Brain microvascular endothelial cell (primary cell): Measurements from ENCODE around the gene HLA-DRB1.
A peak's percentile ranks its signal among the peaks of the same experiment; 100 is the strongest.

Experiments used
- DNase-seq: peaks from one replicate; pipeline ENCODE4 v3.0.0-alpha.2; 2020
- H3K27ac ChIP-seq: fragments of 250-450 bp; sonication (Bioruptor Pico); 2 replicates; pipeline ENCODE4 v1.5.1; 2020; ENCODE audit warnings: mild to moderate bottlenecking, moderate library complexity
- H3K27me3 ChIP-seq: fragments of 250-450 bp; sonication (Bioruptor Pico); replicated peaks from 2 replicates; pipeline ENCODE4 v1.5.1; 2020; ENCODE audit warnings: mild to moderate bottlenecking
- H3K36me3 ChIP-seq: fragments of 250-450 bp; sonication (Bioruptor Pico); replicated peaks from 2 replicates; pipeline ENCODE4 v1.5.1; 2020; ENCODE audit warnings: mild to moderate bottlenecking
- H3K4me3 ChIP-seq: 2 replicates; pipeline ENCODE4 v1.5.1; 2011; ENCODE audit warnings: low read depth, mild to moderate bottlenecking, control low read depth, low read length, moderate library complexity
- in situ Hi-C: cut with HindIII; loops from 2 replicates; pipeline ENCODE4 v1.10.0; 2017; ENCODE audit warnings: low sequenced_read_pairs, low pct_ligation_motif_present
- TF ChIP-seq, protein P1 (sequence below): IDR thresholded peaks from 2 replicates; pipeline ENCODE4 v1.5.1; 2011; ENCODE audit warnings: low read depth, mild to moderate bottlenecking, moderate library complexity, low read length, control low read depth, inconsistent platforms; ENCODE audit errors: missing control alignments

The HLA-DRB1 gene

DNA sequence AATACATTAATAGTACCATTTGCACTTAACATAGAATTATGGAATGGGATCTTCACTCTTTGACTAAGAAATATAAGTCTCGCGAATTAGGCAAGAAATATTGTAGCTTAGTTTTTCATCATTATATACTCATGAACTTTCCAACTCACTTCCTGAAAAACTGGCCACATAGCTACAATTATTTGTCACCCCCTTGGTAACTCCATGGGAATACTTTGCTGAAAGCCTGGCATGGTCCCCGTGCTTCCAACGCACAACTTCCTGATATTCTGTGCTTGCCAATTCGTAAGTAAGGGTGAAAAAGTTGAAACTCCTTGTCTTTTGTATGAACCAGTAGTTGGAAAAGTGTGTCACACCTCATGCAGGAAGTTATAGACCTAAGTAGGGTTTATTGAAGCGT, 23.8 kb upstream of the HLA-DRB1 start:
- in situ Hi-C loops: no loop called here
- TF ChIP-seq, protein P1, sequence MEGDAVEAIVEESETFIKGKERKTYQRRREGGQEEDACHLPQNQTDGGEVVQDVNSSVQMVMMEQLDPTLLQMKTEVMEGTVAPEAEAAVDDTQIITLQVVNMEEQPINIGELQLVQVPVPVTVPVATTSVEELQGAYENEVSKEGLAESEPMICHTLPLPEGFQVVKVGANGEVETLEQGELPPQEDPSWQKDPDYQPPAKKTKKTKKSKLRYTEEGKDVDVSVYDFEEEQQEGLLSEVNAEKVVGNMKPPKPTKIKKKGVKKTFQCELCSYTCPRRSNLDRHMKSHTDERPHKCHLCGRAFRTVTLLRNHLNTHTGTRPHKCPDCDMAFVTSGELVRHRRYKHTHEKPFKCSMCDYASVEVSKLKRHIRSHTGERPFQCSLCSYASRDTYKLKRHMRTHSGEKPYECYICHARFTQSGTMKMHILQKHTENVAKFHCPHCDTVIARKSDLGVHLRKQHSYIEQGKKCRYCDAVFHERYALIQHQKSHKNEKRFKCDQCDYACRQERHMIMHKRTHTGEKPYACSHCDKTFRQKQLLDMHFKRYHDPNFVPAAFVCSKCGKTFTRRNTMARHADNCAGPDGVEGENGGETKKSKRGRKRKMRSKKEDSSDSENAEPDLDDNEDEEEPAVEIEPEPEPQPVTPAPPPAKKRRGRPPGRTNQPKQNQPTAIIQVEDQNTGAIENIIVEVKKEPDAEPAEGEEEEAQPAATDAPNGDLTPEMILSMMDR: no peak
- Histone ChIP-seq H3K27me3 (no peaks in the 10 kb centered on the region), H3K36me3 (no peaks in the 10 kb centered on the region), H3K4me3 (no peak overlapping the region), H3K27ac (no peak overlapping the region)
- no peak for DNase-seq

DNA sequence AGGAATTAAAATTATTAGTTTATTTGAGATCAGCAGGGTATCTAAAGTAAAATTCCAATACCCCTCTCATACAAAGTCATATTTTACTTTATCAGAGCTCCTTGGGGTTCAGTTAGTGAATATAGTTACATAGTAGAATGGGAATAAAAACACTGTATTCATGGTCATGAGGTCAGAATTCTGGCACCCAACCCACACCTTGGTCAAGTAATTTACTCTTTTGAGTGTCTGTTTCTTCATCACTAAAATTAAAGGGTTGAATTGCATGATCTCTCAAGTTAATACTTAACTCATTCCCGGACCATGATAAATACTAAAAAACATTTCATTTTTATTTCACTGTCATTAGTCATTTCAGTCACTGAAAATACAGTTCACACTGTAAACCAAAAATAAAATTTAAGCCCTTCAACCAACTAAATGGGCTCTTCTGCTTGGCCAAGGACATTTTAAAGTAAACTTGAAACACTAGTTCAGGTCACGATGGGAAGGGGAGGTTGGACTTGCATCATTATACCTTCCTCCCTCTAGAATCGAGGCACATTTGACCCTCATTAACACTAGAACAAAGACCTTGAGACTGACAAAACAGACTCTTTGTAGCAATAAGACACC, 21.1 kb upstream of the HLA-DRB1 start:
- no peak for DNase-seq
- TF ChIP-seq, protein P1: no peak
- Histone ChIP-seq H3K4me3 (no peak overlapping the region), H3K27me3 (no peaks in the 10 kb centered on the region), H3K27ac (no peak overlapping the region), H3K36me3 (no peaks in the 10 kb centered on the region)
- in situ Hi-C loops: no loop called here

DNA sequence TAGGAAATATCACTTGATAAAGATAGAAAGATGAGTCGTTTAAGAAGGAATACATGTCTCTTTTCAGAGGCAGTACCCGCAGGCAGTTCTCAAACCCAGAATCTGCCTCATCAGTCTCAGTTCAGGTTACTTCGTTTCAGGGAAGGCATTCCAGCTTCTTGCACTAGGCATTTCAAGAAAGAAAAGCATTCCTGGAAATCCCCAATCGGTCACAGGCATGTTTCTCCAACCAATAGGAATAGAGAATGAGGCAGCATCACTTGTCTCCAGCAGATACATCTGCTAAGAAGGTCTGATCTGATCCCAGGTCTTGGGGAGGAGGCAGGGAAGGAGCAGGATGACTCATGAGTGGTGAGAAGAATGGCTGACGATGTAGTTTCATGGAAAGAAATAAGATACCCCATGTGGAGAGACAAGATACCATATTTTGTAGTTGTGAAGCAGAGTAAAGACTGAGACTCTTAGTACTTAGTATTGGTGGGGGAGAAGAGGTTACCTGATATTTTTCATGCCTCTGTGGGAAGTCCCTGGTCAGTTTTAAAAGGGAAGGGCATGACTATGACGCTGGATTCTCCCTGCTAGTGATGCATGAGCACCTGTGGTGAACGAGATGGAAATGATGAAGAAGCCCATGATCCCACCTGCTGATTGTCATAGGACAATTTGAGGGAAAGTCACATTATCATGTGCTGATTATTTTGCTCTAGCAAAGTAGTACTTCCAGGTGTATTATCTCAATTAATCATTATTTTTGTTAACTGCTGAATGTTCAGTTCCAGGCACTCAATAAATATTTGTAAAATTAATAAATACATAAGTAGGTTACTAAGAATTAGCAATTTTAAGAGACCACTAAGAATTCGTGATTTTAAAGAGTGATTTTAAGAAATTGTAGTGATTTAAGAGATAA, 20.3 kb upstream of the HLA-DRB1 start:
- H3K4me3 ChIP-seq: no peak overlapping the region
- DNase-seq: peak; percentile 16
- H3K27ac ChIP-seq: no peak overlapping the region
- TF ChIP-seq, protein P1: no peak
- no peaks in the 10 kb centered on the region for H3K36me3 ChIP-seq
- H3K27me3 ChIP-seq: no peaks in the 10 kb centered on the region
- in situ Hi-C loops: no loop called here

DNA sequence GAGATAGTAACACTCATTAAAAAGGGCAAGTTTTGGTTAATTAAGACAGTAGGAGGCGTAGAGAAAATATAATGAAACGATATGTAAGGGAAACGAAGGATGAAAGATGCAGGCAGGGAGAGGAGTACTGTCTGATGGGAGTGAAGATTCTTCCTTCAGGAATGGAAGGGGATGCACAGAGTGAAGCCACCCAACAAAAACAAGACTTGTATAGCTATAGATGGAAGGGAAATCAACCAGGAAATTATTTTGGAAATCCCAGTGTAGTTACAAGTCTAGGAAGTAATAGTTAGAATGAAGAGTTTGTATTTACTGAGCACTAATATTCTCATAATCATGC, 19.7 kb upstream of the HLA-DRB1 start:
- TF ChIP-seq, protein P1: no peak
- H3K27me3 ChIP-seq: no peaks in the 10 kb centered on the region
- no peak for DNase-seq
- in situ Hi-C loops: no loop called here
- no peaks in the 10 kb centered on the region for H3K36me3 ChIP-seq
- H3K27ac ChIP-seq: no peak overlapping the region
- no peak overlapping the region for H3K4me3 ChIP-seq

DNA sequence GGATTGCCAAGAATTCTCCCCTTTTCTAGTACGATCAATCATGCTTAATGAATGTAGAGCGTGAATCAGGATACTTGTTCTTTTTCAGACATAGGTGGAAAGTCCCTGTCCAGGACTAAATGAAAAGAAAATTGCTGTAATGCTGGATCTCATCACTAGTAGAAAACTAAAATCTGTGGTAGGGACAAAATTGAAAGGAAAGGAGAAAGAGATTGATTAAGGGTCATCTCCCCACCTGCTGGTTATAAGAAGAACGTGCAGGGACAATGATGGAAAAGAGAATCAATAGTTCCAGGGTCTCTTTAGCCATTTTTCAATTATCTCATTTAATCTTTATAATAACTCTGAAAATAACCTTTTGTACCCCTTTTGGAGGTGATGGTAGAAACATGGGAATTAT, 18.7 kb upstream of the HLA-DRB1 start:
- H3K27me3 ChIP-seq: no peaks in the 10 kb centered on the region
- H3K4me3 ChIP-seq: no peak overlapping the region
- TF ChIP-seq, protein P1: no peak
- DNase-seq: no peak
- no peaks in the 10 kb centered on the region for H3K36me3 ChIP-seq
- in situ Hi-C loops: no loop called here
- no peak overlapping the region for H3K27ac ChIP-seq
